ENCODE results near the gene TAS1R3.

The TAS1R3 gene

GRCh38 chr1:1331068-1331965 lies at the start of gene TAS1R3:
Gene TAS1R3, plus strand, starts transcription at chr1:1331280. Its CDS starts 66 bp downstream, at chr1:1331346.
- no peak for TF ChIP-seq CTCF (IDR thresholded peaks at IDR 0.05; ENCODE audit: low read depth, low read length, missing control alignments)
- H3K4me3 ChIP-seq (ENCODE audit: low read depth, low read length), result no peak within 1 kb of the TSS
- no peak for DNase-seq (ENCODE audit: low read depth)

GRCh38 chr1:1281533-1282321 lies 49.4 kb upstream of the TAS1R3 start:
- TF ChIP-seq CTCF (IDR thresholded peaks at IDR 0.05; ENCODE audit: low read depth, low read length, missing control alignments), result no peak
- no peak for DNase-seq (ENCODE audit: low read depth)
- H3K4me3 ChIP-seq (ENCODE audit: low read depth, low read length), result no peak overlapping the region

- no peak overlapping the region for H3K4me3 ChIP-seq (ENCODE audit: low read depth, low read length)
- DNase-seq (ENCODE audit: low read depth), result no peak
- no peak for TF ChIP-seq CTCF (IDR thresholded peaks at IDR 0.05; ENCODE audit: low read depth, low read length, missing control alignments)
These were observed 48.1 kb upstream of the TAS1R3 start for GRCh38 chr1:1282998-1283397.

- no peak for DNase-seq (ENCODE audit: low read depth)
- TF ChIP-seq CTCF (IDR thresholded peaks at IDR 0.05; ENCODE audit: low read depth, low read length, missing control alignments), result no peak
These were observed 47.3 kb upstream of the TAS1R3 start for GRCh38 chr1:1283821-1284220.

GRCh38 chr1:1284221-1285101 lies 46.6 kb upstream of the TAS1R3 start:
- H3K4me3 ChIP-seq (ENCODE audit: low read depth, low read length), result no peak overlapping the region
- DNase-seq (ENCODE audit: low read depth), result no peak
- TF ChIP-seq CTCF (IDR thresholded peaks at IDR 0.05; ENCODE audit: low read depth, low read length, missing control alignments), result no peak

More at GRCh38 chr1:1283821-1284220, 47.3 kb upstream of the TAS1R3 start:
- no peak overlapping the region for H3K4me3 ChIP-seq (ENCODE audit: low read depth, low read length)

GRCh38 chr1:1285102-1285571 lies 45.9 kb upstream of the TAS1R3 start:
- H3K4me3 ChIP-seq (ENCODE audit: low read depth, low read length), result no peak overlapping the region
- TF ChIP-seq CTCF (IDR thresholded peaks at IDR 0.05; ENCODE audit: low read depth, low read length, missing control alignments), result no peak
- DNase-seq (ENCODE audit: low read depth), result no peak
